ENCODE results near the gene CYP39A1.

The CYP39A1 gene

DNA sequence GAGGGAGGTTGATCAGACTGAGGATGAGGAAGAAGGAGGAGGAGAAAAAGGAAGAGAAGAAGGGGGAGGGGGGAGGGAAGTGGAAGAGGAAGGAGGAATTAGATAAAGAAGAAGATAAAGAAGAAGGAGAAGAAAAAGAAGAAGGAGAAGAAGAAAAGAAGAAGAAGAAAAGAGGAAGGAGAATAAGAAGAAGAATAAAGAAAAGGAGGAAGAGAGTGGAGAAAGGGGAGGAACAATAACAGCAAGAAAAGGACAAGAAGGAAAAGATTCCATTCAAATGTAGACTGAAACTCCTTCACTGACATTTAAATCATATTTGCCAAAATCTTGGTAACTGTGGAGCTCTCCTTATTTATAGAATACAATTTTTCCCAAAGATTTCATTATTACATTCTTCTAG is 127.0 kb downstream of the CYP39A1 start:
- no peak overlapping the region for H3K18ac ChIP-seq (ENCODE audit: low read length)
- H3K4me2 ChIP-seq (ENCODE audit: low read length): no peak overlapping the region
- H3K23ac ChIP-seq (ENCODE audit: low read length): no peak overlapping the region
- H3K36me3 ChIP-seq (ENCODE audit: control insufficient read depth, insufficient read depth, low read length): no peaks in the 10 kb centered on the region
- no peaks in the 10 kb centered on the region for H3K79me2 ChIP-seq (ENCODE audit: control insufficient read depth, insufficient read depth, low read length)
- H4K5ac ChIP-seq (ENCODE audit: low read length): no peak overlapping the region
- no peak overlapping the region for H3K4ac ChIP-seq (ENCODE audit: low read depth, low read length)
- H3K79me1 ChIP-seq (ENCODE audit: low read length): no peaks in the 10 kb centered on the region
- H2BK15ac ChIP-seq (replicated peaks; ENCODE audit: low read depth): no peak overlapping the region
- no peak overlapping the region for H3K56ac ChIP-seq (ENCODE audit: low read length)
- H3K9ac ChIP-seq (ENCODE audit: low read length): no peak overlapping the region
- H3K4me3 ChIP-seq (ENCODE audit: low read length): no peak overlapping the region
- H2BK5ac ChIP-seq (ENCODE audit: low read length): no peak overlapping the region
- no peak overlapping the region for H2AK5ac ChIP-seq (ENCODE audit: low read length)
- H3K27me3 ChIP-seq (ENCODE audit: insufficient read depth, low read length, poor library complexity): no peaks in the 10 kb centered on the region
- DNase-seq: no peak
- no peak overlapping the region for H2BK120ac ChIP-seq (ENCODE audit: low read depth, low read length)
- H3K4me1 ChIP-seq (ENCODE audit: control insufficient read depth, low read depth, low read length): peaks cover 2% of the 10 kb centered on the region
- H3K27ac ChIP-seq (ENCODE audit: low read depth, low read length): no peak overlapping the region
- no peak overlapping the region for H4K8ac ChIP-seq (ENCODE audit: low read depth, low read length)

DNA sequence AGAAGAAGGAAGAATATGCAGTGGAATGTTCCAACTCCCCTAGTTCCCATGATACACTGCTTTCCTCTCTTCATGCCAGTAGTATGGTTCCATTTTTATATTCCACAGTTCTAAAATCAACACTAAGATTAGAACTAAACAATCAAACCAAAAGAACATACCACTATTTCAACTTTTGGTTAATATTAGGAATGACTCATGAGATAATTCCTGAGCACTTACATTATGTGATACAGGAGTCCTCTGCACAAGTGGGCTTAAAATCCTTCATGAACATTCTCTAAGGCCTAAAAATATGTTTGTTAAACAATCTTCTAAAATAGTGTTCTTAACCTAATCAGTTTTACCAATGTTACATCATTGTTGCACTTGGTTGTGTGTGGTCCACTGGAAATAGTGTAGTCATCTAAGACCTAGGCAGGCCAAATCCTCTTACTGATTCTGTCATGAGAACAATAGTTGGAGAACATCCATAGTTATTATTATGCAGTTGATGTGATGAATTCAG is 131.1 kb downstream of the CYP39A1 start:
- H3K56ac ChIP-seq (ENCODE audit: low read length): no peak overlapping the region
- no peak overlapping the region for H3K4me3 ChIP-seq (ENCODE audit: low read length)
- H3K4me1 ChIP-seq (ENCODE audit: control insufficient read depth, low read depth, low read length): no peaks in the 10 kb centered on the region
- no peaks in the 10 kb centered on the region for H3K36me3 ChIP-seq (ENCODE audit: control insufficient read depth, insufficient read depth, low read length)
- H3K79me1 ChIP-seq (ENCODE audit: low read length): no peaks in the 10 kb centered on the region
- H3K23ac ChIP-seq (ENCODE audit: low read length): no peak overlapping the region
- no peak for DNase-seq
- H4K5ac ChIP-seq (ENCODE audit: low read length): no peak overlapping the region
- H2BK5ac ChIP-seq (ENCODE audit: low read length): no peak overlapping the region
- no peak overlapping the region for H3K18ac ChIP-seq (ENCODE audit: low read length)
- no peak overlapping the region for H2AK5ac ChIP-seq (ENCODE audit: low read length)
- H3K79me2 ChIP-seq (ENCODE audit: control insufficient read depth, insufficient read depth, low read length): no peaks in the 10 kb centered on the region
- no peak overlapping the region for H3K27ac ChIP-seq (ENCODE audit: low read depth, low read length)
- no peaks in the 10 kb centered on the region for H3K27me3 ChIP-seq (ENCODE audit: insufficient read depth, low read length, poor library complexity)
- no peak overlapping the region for H4K8ac ChIP-seq (ENCODE audit: low read depth, low read length)
- no peak overlapping the region for H3K9ac ChIP-seq (ENCODE audit: low read length)
- no peak overlapping the region for H2BK15ac ChIP-seq (replicated peaks; ENCODE audit: low read depth)
- no peak overlapping the region for H2BK120ac ChIP-seq (ENCODE audit: low read depth, low read length)
- H3K4ac ChIP-seq (ENCODE audit: low read depth, low read length): no peak overlapping the region
- H3K4me2 ChIP-seq (ENCODE audit: low read length): no peak overlapping the region

- Histone ChIP-seq H2AK5ac (ENCODE audit: low read length) (no peak overlapping the region), H2BK15ac (replicated peaks; ENCODE audit: low read depth) (no peak overlapping the region), H3K56ac (ENCODE audit: low read length) (no peak overlapping the region), H3K79me1 (ENCODE audit: low read length) (no peaks in the 10 kb centered on the region), H3K23ac (ENCODE audit: low read length) (no peak overlapping the region), H3K4me1 (ENCODE audit: control insufficient read depth, low read depth, low read length) (no peaks in the 10 kb centered on the region), H4K8ac (ENCODE audit: low read depth, low read length) (no peak overlapping the region), H3K4ac (ENCODE audit: low read depth, low read length) (no peak overlapping the region), H2BK120ac (ENCODE audit: low read depth, low read length) (no peak overlapping the region), H3K4me3 (ENCODE audit: low read length) (no peak overlapping the region), H4K5ac (ENCODE audit: low read length) (no peak overlapping the region), H3K27ac (ENCODE audit: low read depth, low read length) (no peak overlapping the region), H3K36me3 (ENCODE audit: control insufficient read depth, insufficient read depth, low read length) (no peaks in the 10 kb centered on the region), H3K4me2 (ENCODE audit: low read length) (no peak overlapping the region), H3K79me2 (ENCODE audit: control insufficient read depth, insufficient read depth, low read length) (no peaks in the 10 kb centered on the region), H3K18ac (ENCODE audit: low read length) (no peak overlapping the region), H3K27me3 (ENCODE audit: insufficient read depth, low read length, poor library complexity) (no peaks in the 10 kb centered on the region), H2BK5ac (ENCODE audit: low read length) (no peak overlapping the region), H3K9ac (ENCODE audit: low read length) (no peak overlapping the region)
- DNase-seq: no peak
Observed at GRCh38 chr6:46517202-46517601, 135.4 kb downstream of the CYP39A1 start.

GRCh38 chr6:46513533-46513932 is 139.1 kb downstream of the CYP39A1 start:
- H3K18ac ChIP-seq (ENCODE audit: low read length): no peak overlapping the region
- no peak overlapping the region for H2AK5ac ChIP-seq (ENCODE audit: low read length)
- H3K27ac ChIP-seq (ENCODE audit: low read depth, low read length): no peak overlapping the region
- H3K27me3 ChIP-seq (ENCODE audit: insufficient read depth, low read length, poor library complexity): no peaks in the 10 kb centered on the region
- H3K23ac ChIP-seq (ENCODE audit: low read length): no peak overlapping the region
- no peak overlapping the region for H2BK15ac ChIP-seq (replicated peaks; ENCODE audit: low read depth)
- no peak overlapping the region for H2BK120ac ChIP-seq (ENCODE audit: low read depth, low read length)
- no peak overlapping the region for H3K4ac ChIP-seq (ENCODE audit: low read depth, low read length)
- H3K79me1 ChIP-seq (ENCODE audit: low read length): no peaks in the 10 kb centered on the region
- no peak overlapping the region for H2BK5ac ChIP-seq (ENCODE audit: low read length)
- no CpG with 5 or more reads among the region's 2 CpGs for WGBS (ENCODE audit: extremely low coverage, insufficient coverage, low lambda C conversion rate)
- no peak overlapping the region for H4K8ac ChIP-seq (ENCODE audit: low read depth, low read length)
- H3K9ac ChIP-seq (ENCODE audit: low read length): no peak overlapping the region
- H3K79me2 ChIP-seq (ENCODE audit: control insufficient read depth, insufficient read depth, low read length): no peaks in the 10 kb centered on the region
- no peak overlapping the region for H3K4me2 ChIP-seq (ENCODE audit: low read length)
- H4K5ac ChIP-seq (ENCODE audit: low read length): no peak overlapping the region
- DNase-seq: no peak
- no peaks in the 10 kb centered on the region for H3K4me1 ChIP-seq (ENCODE audit: control insufficient read depth, low read depth, low read length)
- H3K4me3 ChIP-seq (ENCODE audit: low read length): no peak overlapping the region
- H3K36me3 ChIP-seq (ENCODE audit: control insufficient read depth, insufficient read depth, low read length): no peaks in the 10 kb centered on the region
- H3K56ac ChIP-seq (ENCODE audit: low read length): no peak overlapping the region

DNA sequence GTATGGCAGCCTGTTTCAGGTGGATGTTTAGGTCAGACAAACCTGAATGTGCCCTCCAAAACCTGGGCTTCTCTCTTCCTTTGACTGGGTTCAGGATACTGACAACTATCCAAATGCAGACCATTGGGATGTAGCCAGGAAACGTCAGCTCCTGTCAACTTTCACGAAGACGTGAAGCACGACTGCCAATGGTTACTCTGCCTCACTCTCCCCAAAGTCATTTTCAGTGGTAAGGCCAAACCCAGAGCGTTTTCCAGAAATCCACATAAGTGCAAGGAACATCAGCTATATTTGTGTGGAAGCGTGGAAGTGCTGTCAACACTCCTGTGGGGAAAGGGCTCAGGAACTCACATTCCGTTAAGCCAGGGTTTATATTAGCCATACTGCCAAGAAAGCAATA is 141.3 kb downstream of the CYP39A1 start:
- Histone ChIP-seq H3K79me1 (ENCODE audit: low read length) (no peaks in the 10 kb centered on the region), H3K4me3 (ENCODE audit: low read length) (no peak overlapping the region), H3K27me3 (ENCODE audit: insufficient read depth, low read length, poor library complexity) (no peaks in the 10 kb centered on the region), H3K79me2 (ENCODE audit: control insufficient read depth, insufficient read depth, low read length) (no peaks in the 10 kb centered on the region), H2AK5ac (ENCODE audit: low read length) (no peak overlapping the region), H3K36me3 (ENCODE audit: control insufficient read depth, insufficient read depth, low read length) (no peaks in the 10 kb centered on the region), H3K56ac (ENCODE audit: low read length) (no peak overlapping the region), H3K18ac (ENCODE audit: low read length) (no peak overlapping the region), H2BK5ac (ENCODE audit: low read length) (no peak overlapping the region), H3K4me2 (ENCODE audit: low read length) (no peak overlapping the region), H3K9ac (ENCODE audit: low read length) (no peak overlapping the region), H2BK120ac (ENCODE audit: low read depth, low read length) (no peak overlapping the region), H4K5ac (ENCODE audit: low read length) (no peak overlapping the region), H2BK15ac (replicated peaks; ENCODE audit: low read depth) (no peak overlapping the region), H3K23ac (ENCODE audit: low read length) (no peak overlapping the region), H3K27ac (ENCODE audit: low read depth, low read length) (no peak overlapping the region), H3K4me1 (ENCODE audit: control insufficient read depth, low read depth, low read length) (no peaks in the 10 kb centered on the region), H4K8ac (ENCODE audit: low read depth, low read length) (no peak overlapping the region), H3K4ac (ENCODE audit: low read depth, low read length) (no peak overlapping the region)
- DNase-seq: no peak
- no CpG with 5 or more reads among the region's 7 CpGs for WGBS (ENCODE audit: extremely low coverage, insufficient coverage, low lambda C conversion rate)

DNA sequence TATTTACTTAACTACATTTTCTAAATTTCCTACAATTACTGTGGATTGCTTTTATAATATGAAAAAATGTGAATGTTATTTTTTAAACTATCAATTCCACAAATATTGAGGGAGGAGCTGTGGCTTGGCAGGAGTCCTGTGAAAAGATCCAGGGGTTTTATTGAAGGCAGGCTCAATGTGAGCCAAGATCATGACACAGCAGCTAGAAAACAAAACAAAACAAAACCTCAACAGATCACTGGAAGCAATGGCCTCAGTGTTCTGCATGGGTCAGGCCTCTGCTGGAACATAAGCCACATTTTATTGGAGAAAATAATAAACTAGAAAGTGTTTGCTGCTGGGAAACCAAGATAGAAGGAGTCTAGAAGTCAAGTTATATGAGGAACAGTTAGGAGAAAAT is 142.0 kb downstream of the CYP39A1 start:
- Histone ChIP-seq H4K5ac (ENCODE audit: low read length) (no peak overlapping the region), H2BK15ac (replicated peaks; ENCODE audit: low read depth) (no peak overlapping the region), H3K79me2 (ENCODE audit: control insufficient read depth, insufficient read depth, low read length) (no peaks in the 10 kb centered on the region), H3K27ac (ENCODE audit: low read depth, low read length) (no peak overlapping the region), H3K23ac (ENCODE audit: low read length) (no peak overlapping the region), H3K4me2 (ENCODE audit: low read length) (no peak overlapping the region), H3K36me3 (ENCODE audit: control insufficient read depth, insufficient read depth, low read length) (no peaks in the 10 kb centered on the region), H2BK120ac (ENCODE audit: low read depth, low read length) (no peak overlapping the region), H3K18ac (ENCODE audit: low read length) (no peak overlapping the region), H3K4me3 (ENCODE audit: low read length) (no peak overlapping the region), H3K9ac (ENCODE audit: low read length) (no peak overlapping the region), H3K4me1 (ENCODE audit: control insufficient read depth, low read depth, low read length) (no peaks in the 10 kb centered on the region), H3K79me1 (ENCODE audit: low read length) (no peaks in the 10 kb centered on the region), H3K56ac (ENCODE audit: low read length) (no peak overlapping the region), H3K27me3 (ENCODE audit: insufficient read depth, low read length, poor library complexity) (no peaks in the 10 kb centered on the region), H2AK5ac (ENCODE audit: low read length) (no peak overlapping the region), H3K4ac (ENCODE audit: low read depth, low read length) (no peak overlapping the region), H2BK5ac (ENCODE audit: low read length) (no peak overlapping the region), H4K8ac (ENCODE audit: low read depth, low read length) (no peak overlapping the region)
- no peak for DNase-seq
